NCI-H128 (cell line): Measurements from ENCODE around the gene PPBP.
"Not testable (repeated sequence)": the region's sequence is repeated elsewhere in the genome, so short reads cannot be mapped to it uniquely, and the experiment has no call there.

Source experiments
- DNase-seq: peaks from one replicate; lab custom pipeline; 2025; ENCODE audit not compliant: unreplicated experiment; lab: John Stamatoyannopoulos, UW

Gene PPBP

GRCh38 chr4:73998040-73999011, 10.3 kb upstream of the PPBP start, which contains the start of gene CXCL5:
Gene CXCL5 (minus strand): TSS chr4:73998677. CDS start chr4:73998581, 96 bp downstream.
- no peak for DNase-seq

GRCh38 chr4:73992050-73992449, 4.1 kb upstream of the PPBP start:
- no peak for DNase-seq

GRCh38 chr4:73991742-73992000, 3.7 kb upstream of the PPBP start:
- no peak for DNase-seq

- DNase-seq: no peak
Measured at GRCh38 chr4:73990988-73991741, 3.2 kb upstream of the PPBP start.

- no peak for DNase-seq
Measured at GRCh38 chr4:73989928-73990327, 1.9 kb upstream of the PPBP start.

GRCh38 chr4:73989031-73989430, 1.0 kb upstream of the PPBP start:
- no peak for DNase-seq

GRCh38 chr4:73985528-73985852, 2.5 kb downstream of the PPBP start:
- no peak for DNase-seq

- DNase-seq: no peak
Measured at GRCh38 chr4:73984736-73985527, 3.1 kb downstream of the PPBP start.

GRCh38 chr4:73981175-73981574, 6.8 kb downstream of the PPBP start:
- DNase-seq: not testable (repeated sequence)

GRCh38 chr4:73979407-73979957, 8.5 kb downstream of the PPBP start:
- no peak for DNase-seq

- DNase-seq: no peak
Measured at GRCh38 chr4:73978886-73979285, 9.1 kb downstream of the PPBP start.

- no peak for DNase-seq
Measured at GRCh38 chr4:73976716-73977115, 11.3 kb downstream of the PPBP start.

- DNase-seq: no peak
Measured at GRCh38 chr4:73976217-73976616, 11.8 kb downstream of the PPBP start.

- no peak for DNase-seq
Measured at GRCh38 chr4:73974352-73974751, 13.6 kb downstream of the PPBP start.

GRCh38 chr4:73970945-73971344, 17.0 kb downstream of the PPBP start:
- DNase-seq: no peak

GRCh38 chr4:73970011-73970410, 18.0 kb downstream of the PPBP start:
- no peak for DNase-seq

GRCh38 chr4:73967866-73968265, 20.1 kb downstream of the PPBP start:
- DNase-seq: no peak

- no peak for DNase-seq
Measured at GRCh38 chr4:73964862-73965611, 23.0 kb downstream of the PPBP start.

- DNase-seq: no peak
Measured at GRCh38 chr4:73962724-73963123, 25.3 kb downstream of the PPBP start.

GRCh38 chr4:73959041-73959440, 28.9 kb downstream of the PPBP start:
- not testable (repeated sequence) for DNase-seq

GRCh38 chr4:73952352-73952751, 35.6 kb downstream of the PPBP start:
- DNase-seq: no peak
